Subcutaneous abdominal adipose tissue (tissue), 5 donors: Measurements from ENCODE around the gene NFKBIL1.
A peak's percentile ranks its signal among the peaks of the same experiment; 100 is the strongest.

Experiments
- H3K27ac ChIP-seq: one replicate; pipeline ENCODE4 v1.7.0; 2013; ENCODE audit warnings: low read depth, mild to moderate bottlenecking, inconsistent platforms, low read length, moderate library complexity
- H3K27me3 ChIP-seq, 5 donors: one replicate each; pipeline ENCODE4 v1.7.0; 2013; ENCODE audit warnings: low read length in 5 of 5, inconsistent platforms in 1 of 5; ENCODE audit not compliant: control insufficient read depth in 5 of 5, insufficient read depth in 4 of 5
- H3K36me3 ChIP-seq, 5 donors: one replicate each; pipeline ENCODE4 v1.7.0; 2013; ENCODE audit warnings: low read length in 5 of 5; ENCODE audit not compliant: control insufficient read depth in 5 of 5, insufficient read depth in 5 of 5
- H3K4me1 ChIP-seq, 5 donors: one replicate each; pipeline ENCODE4 v1.7.0; 2013; ENCODE audit warnings: low read length in 5 of 5, mild to moderate bottlenecking in 3 of 5, moderate library complexity in 1 of 5; ENCODE audit not compliant: control insufficient read depth in 5 of 5, insufficient read depth in 5 of 5
- H3K4me3 ChIP-seq, 5 donors: one replicate each; pipeline ENCODE4 v1.7.0; 2013; ENCODE audit warnings: low read length in 5 of 5, low read depth in 1 of 5
- H3K9ac ChIP-seq, 5 donors: one replicate each; pipeline ENCODE4 v1.7.0; 2013; ENCODE audit warnings: low read length in 5 of 5, mild to moderate bottlenecking in 4 of 5, moderate library complexity in 3 of 5
- H3K9me3 ChIP-seq, 5 donors: one replicate each; pipeline ENCODE4 v1.7.0; 2013; ENCODE audit warnings: low read length in 5 of 5; ENCODE audit not compliant: control insufficient read depth in 5 of 5
- donor health status: healthy.
- donor health status: healthy.
- donor health status: healthy.
- donor health status: healthy.
- donor health status: healthy.

The NFKBIL1 gene

DNA sequence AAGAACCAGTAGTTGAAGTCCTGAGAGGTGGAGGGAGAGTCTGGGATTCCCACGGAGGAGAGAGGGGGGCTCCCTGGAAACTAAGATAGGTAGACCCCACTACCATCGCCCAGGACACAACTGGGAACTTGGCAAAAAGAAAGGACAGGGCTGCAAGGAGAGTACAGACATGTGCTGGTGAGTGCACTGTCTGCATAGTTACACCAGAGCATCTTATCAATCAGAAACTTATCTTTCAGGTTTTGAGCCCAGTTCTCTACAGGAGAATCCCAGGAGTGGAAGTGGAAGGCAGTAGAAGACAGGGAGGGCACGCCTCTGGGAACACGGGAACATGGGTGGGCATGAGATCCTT is 12.2 kb downstream of the NFKBIL1 start:
- Histone ChIP-seq H3K27ac (peak overlapping the region; percentile 89), H3K9me3 (no peaks in the 10 kb centered on the region), H3K27me3 (no peaks in the 10 kb centered on the region), H3K4me3 (peak overlapping the region in 3 of 5 donors; percentile 6 to 26 (median 19)), H3K36me3 (peaks cover 0 to 39% (median 26%) of the 10 kb centered on the region in 5 donors), H3K9ac (peak overlapping the region in 4 of 5 donors; percentile 3 to 73 (median 41)), H3K4me1 (peaks cover 14 to 51% (median 39%) of the 10 kb centered on the region in 5 donors)

DNA sequence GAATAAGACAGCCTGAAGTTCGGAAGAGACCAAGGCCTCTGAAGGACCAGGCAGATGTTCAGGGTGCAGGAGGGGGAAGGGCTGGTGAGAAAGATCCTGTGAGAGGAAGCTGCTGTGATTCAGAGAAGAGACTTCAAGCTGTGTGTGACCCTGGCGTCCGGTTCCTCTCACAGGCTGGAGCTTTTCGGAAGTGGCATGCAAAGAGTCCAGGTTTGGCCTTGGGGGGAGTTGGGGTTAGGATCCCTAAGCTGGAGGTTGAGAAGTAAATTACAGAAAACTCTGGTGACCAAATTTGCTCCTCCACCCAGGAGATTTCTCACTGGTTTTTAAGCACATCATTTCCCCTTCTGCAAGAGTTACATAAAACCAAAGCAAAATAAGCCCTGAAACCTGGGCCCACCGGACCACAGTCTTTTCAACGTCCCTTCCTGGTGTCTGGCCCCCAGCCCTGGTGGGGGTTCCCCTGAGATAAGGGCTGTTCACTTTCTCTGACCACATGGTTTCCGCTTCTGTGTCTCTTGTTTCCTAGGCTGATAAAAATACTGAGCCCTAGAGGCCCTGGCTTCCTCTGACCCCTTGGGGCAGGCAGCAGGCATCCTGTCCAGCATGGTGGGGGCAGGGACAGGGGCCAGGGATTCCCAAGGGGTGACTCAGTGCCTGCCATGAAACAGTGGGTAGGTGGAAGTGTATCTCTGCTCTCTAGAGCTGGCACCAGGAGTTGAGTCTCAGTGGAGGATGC is 12.7 kb downstream of the NFKBIL1 start:
- Histone ChIP-seq H3K4me3 (peak overlapping the region in 3 of 5 donors; percentile 6 to 27 (median 26)), H3K9ac (peak overlapping the region in 4 of 5 donors; percentile 3 to 73 (median 41)), H3K36me3 (peaks cover 0 to 36% (median 26%) of the 10 kb centered on the region in 5 donors), H3K4me1 (peaks cover 14 to 51% (median 39%) of the 10 kb centered on the region in 5 donors), H3K27me3 (no peaks in the 10 kb centered on the region), H3K27ac (peak overlapping the region; percentile 89), H3K9me3 (no peaks in the 10 kb centered on the region)

DNA sequence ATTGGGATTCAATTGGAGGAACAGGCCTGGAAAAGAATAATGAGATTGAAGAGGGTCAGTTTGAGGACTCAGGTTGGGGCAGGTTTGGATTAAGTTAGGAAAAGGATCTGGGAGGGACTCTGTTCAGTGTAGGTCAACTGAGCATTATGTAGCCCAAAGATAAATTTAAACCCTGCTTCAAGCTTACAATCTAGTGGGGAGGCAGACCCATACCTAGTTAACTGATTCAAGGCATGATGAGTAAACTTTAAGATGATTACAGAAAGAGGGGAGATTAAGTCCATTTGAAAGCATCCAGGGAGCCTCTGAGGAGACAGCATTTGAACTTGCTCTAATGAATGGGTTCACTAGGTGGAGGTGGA is 13.3 kb downstream of the NFKBIL1 start:
- Histone ChIP-seq H3K27ac (peak overlapping the region; percentile 89), H3K4me3 (no peak overlapping the region), H3K36me3 (peaks cover 0 to 36% (median 26%) of the 10 kb centered on the region in 5 donors), H3K9me3 (no peaks in the 10 kb centered on the region), H3K27me3 (no peaks in the 10 kb centered on the region), H3K4me1 (peaks cover 14 to 51% (median 39%) of the 10 kb centered on the region in 5 donors), H3K9ac (peak overlapping the region in 1 of 5 donors; percentile 56)

DNA sequence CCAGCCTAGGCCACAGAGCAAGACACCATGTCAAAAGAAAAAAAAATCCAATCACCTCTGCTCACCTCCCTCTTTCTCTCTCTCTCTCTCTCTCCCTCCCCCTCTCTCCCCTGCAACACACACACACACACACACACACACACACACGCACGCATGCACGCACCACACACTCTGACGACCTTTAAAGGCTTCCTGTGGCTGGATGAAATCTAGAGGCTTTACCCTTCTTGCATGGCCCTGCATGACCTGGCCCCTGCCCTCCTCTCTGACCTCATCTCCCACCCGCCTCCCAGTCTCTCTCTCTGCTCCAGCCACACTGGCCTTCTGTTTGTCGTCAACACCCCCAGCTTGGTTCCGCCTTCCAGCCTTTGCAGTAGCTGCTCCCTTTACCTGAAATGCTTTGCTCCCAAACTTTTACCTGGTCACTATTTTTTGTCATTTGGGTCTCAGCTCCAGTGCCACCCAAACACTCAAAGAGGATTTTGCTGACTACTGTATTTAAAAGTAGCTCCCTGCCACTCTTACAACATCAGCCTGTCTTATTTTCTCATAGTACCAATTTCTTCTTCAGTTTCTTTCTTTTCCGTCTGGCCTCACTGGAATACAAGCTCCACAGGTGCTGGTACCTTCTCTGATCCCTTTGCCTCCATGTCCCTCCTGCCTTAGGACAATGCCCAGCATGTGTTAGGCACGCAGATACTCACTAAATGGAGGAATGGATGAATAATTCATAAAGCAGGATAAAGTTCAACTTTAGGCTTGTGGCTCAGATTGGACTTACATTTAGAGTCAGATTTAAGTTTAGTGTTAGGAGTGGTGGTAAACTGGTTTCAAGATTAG is 20.3 kb downstream of the NFKBIL1 start:
- Histone ChIP-seq H3K9ac (no peak overlapping the region), H3K4me1 (peaks cover 0 to 11% (median 0%) of the 10 kb centered on the region in 5 donors), H3K27ac (no peak overlapping the region), H3K36me3 (no peaks in the 10 kb centered on the region), H3K27me3 (no peaks in the 10 kb centered on the region), H3K9me3 (no peaks in the 10 kb centered on the region), H3K4me3 (no peak overlapping the region)

DNA sequence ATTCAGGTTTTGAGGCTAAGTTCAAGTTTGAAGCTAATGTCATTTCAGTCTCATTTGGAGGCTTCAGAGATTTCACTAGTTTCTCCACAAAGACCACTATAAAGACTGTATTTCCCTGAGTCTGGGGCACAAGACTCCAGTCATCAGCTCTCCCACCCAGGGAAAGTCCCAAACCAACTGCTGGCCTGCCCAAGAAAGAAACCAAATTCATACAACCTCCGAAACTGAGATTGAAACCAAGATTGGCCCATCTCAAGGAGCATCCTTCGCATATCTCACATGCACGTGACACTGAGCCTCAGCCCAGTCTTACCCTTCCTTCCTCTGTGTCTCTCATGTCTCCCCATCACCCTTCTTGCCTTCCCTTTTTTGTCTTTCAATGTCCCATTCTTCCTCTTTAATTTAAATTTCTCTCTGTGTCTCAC is 21.1 kb downstream of the NFKBIL1 start:
- peaks cover 0 to 11% (median 0%) of the 10 kb centered on the region in 5 donors for H3K4me1 ChIP-seq
- H3K36me3 ChIP-seq: no peaks in the 10 kb centered on the region
- no peak overlapping the region for H3K27ac ChIP-seq
- peaks cover 0 to 2% (median 0%) of the 10 kb centered on the region in 5 donors for H3K27me3 ChIP-seq
- H3K4me3 ChIP-seq: no peak overlapping the region
- H3K9me3 ChIP-seq: no peaks in the 10 kb centered on the region
- H3K9ac ChIP-seq: no peak overlapping the region

DNA sequence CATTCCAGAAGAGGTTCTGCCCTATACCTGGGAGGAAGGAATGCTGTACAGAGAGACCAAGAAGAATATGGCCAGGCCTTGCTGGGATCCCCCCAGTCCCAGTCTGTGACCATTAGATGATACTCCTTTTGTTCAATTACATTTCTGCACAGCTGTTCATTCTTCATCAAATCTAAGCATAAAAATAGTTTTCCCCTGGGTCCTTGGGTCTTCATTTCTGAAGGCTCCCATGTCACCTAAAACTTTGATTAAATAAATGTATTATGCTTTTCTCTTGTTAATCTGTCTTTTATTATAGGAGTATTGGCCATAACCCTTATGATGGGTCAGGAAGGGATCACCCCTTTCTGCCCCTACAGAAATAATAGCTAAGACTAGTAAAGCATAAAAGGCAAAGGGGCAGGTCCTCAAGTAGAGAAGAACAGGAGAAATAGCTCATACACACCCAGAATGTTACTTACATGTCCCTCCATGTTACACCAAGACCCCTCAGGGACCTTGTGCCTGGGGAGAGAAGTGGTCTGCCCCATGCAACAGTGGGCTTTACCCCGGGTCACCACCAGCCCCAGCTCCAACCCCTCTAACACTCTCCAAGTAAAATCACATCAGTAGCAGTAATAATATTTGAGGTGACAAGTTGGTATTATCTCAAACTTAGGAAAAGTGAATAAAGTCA is 22.6 kb downstream of the NFKBIL1 start:
- no peaks in the 10 kb centered on the region for H3K9me3 ChIP-seq
- peaks cover 0 to 2% (median 0%) of the 10 kb centered on the region in 5 donors for H3K27me3 ChIP-seq
- H3K9ac ChIP-seq: no peak overlapping the region
- H3K36me3 ChIP-seq: no peaks in the 10 kb centered on the region
- H3K27ac ChIP-seq: no peak overlapping the region
- peaks cover 0 to 15% (median 1%) of the 10 kb centered on the region in 5 donors for H3K4me1 ChIP-seq
- no peak overlapping the region for H3K4me3 ChIP-seq

DNA sequence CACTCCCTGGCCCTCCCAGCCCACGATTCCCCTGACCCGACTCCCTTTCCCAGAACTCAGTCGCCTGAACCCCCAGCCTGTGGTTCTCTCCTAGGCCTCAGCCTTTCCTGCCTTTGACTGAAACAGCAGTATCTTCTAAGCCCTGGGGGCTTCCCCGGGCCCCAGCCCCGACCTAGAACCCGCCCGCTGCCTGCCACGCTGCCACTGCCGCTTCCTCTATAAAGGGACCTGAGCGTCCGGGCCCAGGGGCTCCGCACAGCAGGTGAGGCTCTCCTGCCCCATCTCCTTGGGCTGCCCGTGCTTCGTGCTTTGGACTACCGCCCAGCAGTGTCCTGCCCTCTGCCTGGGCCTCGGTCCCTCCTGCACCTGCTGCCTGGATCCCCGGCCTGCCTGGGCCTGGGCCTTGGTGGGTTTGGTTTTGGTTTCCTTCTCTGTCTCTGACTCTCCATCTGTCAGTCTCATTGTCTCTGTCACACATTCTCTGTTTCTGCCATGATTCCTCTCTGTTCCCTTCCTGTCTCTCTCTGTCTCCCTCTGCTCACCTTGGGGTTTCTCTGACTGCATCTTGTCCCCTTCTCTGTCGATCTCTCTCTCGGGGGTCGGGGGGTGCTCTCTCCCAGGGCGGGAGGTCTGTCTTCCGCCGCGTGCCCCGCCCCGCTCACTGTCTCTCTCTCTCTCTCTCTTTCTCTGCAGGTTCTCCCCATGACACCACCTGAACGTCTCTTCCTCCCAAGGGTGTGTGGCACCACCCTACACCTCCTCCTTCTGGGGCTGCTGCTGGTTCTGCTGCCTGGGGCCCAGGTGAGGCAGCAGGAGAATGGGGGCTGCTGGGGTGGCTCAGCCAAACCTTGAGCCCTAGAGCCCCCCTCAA is 24.9 kb downstream of the NFKBIL1 start, which contains the start of gene LTA:
LTA (plus strand) TSS at position 249 of the 871 bp plus-strand sequence; CDS start at position 703, 454 bp downstream.
- Histone ChIP-seq H3K36me3 (peaks cover 0 to 4% (median 0%) of the 10 kb centered on the region in 5 donors), H3K4me1 (peaks cover 0 to 34% (median 9%) of the 10 kb centered on the region in 5 donors), H3K4me3 (no peak within 1 kb of the TSS), H3K9ac (no peak within 1 kb of the TSS), H3K27ac (no peak within 1 kb of the TSS), H3K27me3 (peaks cover 0 to 4% (median 0%) of the 10 kb centered on the region in 5 donors), H3K9me3 (no peaks in the 10 kb centered on the region)

DNA sequence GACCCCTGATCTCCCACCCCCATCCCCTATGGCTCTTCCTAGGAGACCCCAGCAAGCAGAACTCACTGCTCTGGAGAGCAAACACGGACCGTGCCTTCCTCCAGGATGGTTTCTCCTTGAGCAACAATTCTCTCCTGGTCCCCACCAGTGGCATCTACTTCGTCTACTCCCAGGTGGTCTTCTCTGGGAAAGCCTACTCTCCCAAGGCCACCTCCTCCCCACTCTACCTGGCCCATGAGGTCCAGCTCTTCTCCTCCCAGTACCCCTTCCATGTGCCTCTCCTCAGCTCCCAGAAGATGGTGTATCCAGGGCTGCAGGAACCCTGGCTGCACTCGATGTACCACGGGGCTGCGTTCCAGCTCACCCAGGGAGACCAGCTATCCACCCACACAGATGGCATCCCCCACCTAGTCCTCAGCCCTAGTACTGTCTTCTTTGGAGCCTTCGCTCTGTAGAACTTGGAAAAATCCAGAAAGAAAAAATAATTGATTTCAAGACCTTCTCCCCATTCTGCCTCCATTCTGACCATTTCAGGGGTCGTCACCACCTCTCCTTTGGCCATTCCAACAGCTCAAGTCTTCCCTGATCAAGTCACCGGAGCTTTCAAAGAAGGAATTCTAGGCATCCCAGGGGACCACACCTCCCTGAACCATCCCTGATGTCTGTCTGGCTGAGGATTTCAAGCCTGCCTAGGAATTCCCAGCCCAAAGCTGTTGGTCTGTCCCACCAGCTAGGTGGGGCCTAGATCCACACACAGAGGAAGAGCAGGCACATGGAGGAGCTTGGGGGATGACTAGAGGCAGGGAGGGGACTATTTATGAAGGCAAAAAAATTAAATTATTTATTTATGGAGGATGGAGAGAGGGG is 26.1 kb downstream of the NFKBIL1 start:
- H3K9ac ChIP-seq: no peak overlapping the region
- no peak overlapping the region for H3K27ac ChIP-seq
- H3K4me3 ChIP-seq: no peak overlapping the region
- H3K9me3 ChIP-seq: no peaks in the 10 kb centered on the region
- H3K36me3 ChIP-seq: peaks cover 0 to 4% (median 0%) of the 10 kb centered on the region in 5 donors
- H3K4me1 ChIP-seq: peaks cover 0 to 27% (median 9%) of the 10 kb centered on the region in 5 donors
- H3K27me3 ChIP-seq: peaks cover 0 to 4% (median 0%) of the 10 kb centered on the region in 5 donors
